Fibroblast of lung (primary cell): ENCODE measurements around the gene IL17C. TPM values are rescaled to one million over a fixed set of nuclear protein-coding genes. Genes with fewer than 3 reads are reported as not detected.

Source experiments
- DNase-seq, 2 donors: peaks; one replicate each; pipeline versions ENCODE4 v3.0.0 to v3.0.0-alpha.2; 2010; ENCODE audit warnings: low read depth in 2 of 2
- H2AFZ ChIP-seq: 2 replicates; pipeline ENCODE4 v1.5.1; 2012; ENCODE audit warnings: low read length, control low read depth, inconsistent platforms
- H3K27ac ChIP-seq: 2 replicates; pipeline ENCODE4 v1.5.1; 2011; ENCODE audit warnings: low read length, control low read depth; ENCODE audit not compliant: insufficient read depth
- H3K27me3 ChIP-seq: 2 replicates; pipeline ENCODE4 v1.5.1; 2011; ENCODE audit warnings: mild to moderate bottlenecking, low read length; ENCODE audit not compliant: control insufficient read depth, insufficient read depth
- H3K36me3 ChIP-seq: 2 replicates; pipeline ENCODE4 v1.5.1; 2011; ENCODE audit warnings: low read length; ENCODE audit not compliant: control insufficient read depth, insufficient read depth
- H3K4me1 ChIP-seq: 2 replicates; pipeline ENCODE4 v1.5.1; 2011; ENCODE audit warnings: low read length; ENCODE audit not compliant: control insufficient read depth, insufficient read depth; ENCODE audit errors: extremely low read depth
- H3K4me2 ChIP-seq: 2 replicates; pipeline ENCODE4 v1.5.1; 2011; ENCODE audit warnings: low read length, control low read depth; ENCODE audit not compliant: insufficient read depth; ENCODE audit errors: extremely low read depth
- H3K4me3 ChIP-seq, 4 experiments: fragments of 200-600 bp in 1 of 4; sonication (generic) in 1 of 4; replicated peaks in 1 of 4; 2 replicates each; pipeline ENCODE4 v1.5.1; 2011 to 2016; ENCODE audit warnings: low read length in 4 of 4, low read depth in 3 of 4, mild to moderate bottlenecking in 3 of 4, control low read depth in 2 of 4, inconsistent platforms in 1 of 4, mixed read lengths in 1 of 4; ENCODE audit not compliant: insufficient read depth in 1 of 4; ENCODE audit errors: control extremely low read depth in 1 of 4
- H3K79me2 ChIP-seq: 2 replicates; pipeline ENCODE4 v1.5.1; 2012; ENCODE audit warnings: mild to moderate bottlenecking, low read length, inconsistent platforms; ENCODE audit not compliant: control insufficient read depth, insufficient read depth
- H3K9ac ChIP-seq: 2 replicates; pipeline ENCODE4 v1.5.1; 2011; ENCODE audit warnings: mild to moderate bottlenecking, low read length, control low read depth; ENCODE audit not compliant: insufficient read depth
- H3K9me3 ChIP-seq: 2 replicates; pipeline ENCODE4 v1.5.1; 2012; ENCODE audit warnings: low read depth, low read length; ENCODE audit not compliant: control insufficient read depth, insufficient read depth
- H4K20me1 ChIP-seq: 2 replicates; pipeline ENCODE4 v1.5.1; 2011; ENCODE audit warnings: low read length; ENCODE audit not compliant: control insufficient read depth, insufficient read depth; ENCODE audit errors: extremely low read depth
- EZH2 ChIP-seq: IDR thresholded peaks from 2 replicates; pipeline ENCODE4 v1.5.1; 2012; ENCODE audit warnings: low read length, control low read depth, mild to moderate bottlenecking; ENCODE audit errors: missing control alignments
- polyA plus RNA-seq, 2 donors: library from polyadenylated mRNA; depleted of rRNA in 1 of 2; stranded (reverse) in 1 of 2; unstranded in 1 of 2; fragments of >200 nt; gene quantifications; 2 replicates each; pipeline ENCODE4 v1.2.1, GENCODE V29; 2011 to 2012; ENCODE audit warnings: missing spikeins in 1 of 2
- total RNA-seq: library from RNA; depleted of rRNA; stranded (reverse); fragments of >200 nt; gene quantifications from 2 replicates; pipeline ENCODE4 v1.2.1, GENCODE V29; 2014
- TF ChIP-seq, protein P1 (sequence below), 2 donors: IDR thresholded peaks in 1 of 2; conservative IDR thresholded peaks in 1 of 2; 1 replicate in 1 of 2; 2 replicates in 1 of 2; pipeline ENCODE4 v1.5.1; 2011 to 2012; ENCODE audit warnings: low read length in 2 of 2, control low read depth in 1 of 2, inconsistent platforms in 1 of 2, low read depth in 1 of 2, mild to moderate bottlenecking in 1 of 2

IL17C gene
- total and polyA plus RNA-seq, 2 donors (not counting 1 experiment from before 2014, with no cell fraction given): not detected

DNA sequence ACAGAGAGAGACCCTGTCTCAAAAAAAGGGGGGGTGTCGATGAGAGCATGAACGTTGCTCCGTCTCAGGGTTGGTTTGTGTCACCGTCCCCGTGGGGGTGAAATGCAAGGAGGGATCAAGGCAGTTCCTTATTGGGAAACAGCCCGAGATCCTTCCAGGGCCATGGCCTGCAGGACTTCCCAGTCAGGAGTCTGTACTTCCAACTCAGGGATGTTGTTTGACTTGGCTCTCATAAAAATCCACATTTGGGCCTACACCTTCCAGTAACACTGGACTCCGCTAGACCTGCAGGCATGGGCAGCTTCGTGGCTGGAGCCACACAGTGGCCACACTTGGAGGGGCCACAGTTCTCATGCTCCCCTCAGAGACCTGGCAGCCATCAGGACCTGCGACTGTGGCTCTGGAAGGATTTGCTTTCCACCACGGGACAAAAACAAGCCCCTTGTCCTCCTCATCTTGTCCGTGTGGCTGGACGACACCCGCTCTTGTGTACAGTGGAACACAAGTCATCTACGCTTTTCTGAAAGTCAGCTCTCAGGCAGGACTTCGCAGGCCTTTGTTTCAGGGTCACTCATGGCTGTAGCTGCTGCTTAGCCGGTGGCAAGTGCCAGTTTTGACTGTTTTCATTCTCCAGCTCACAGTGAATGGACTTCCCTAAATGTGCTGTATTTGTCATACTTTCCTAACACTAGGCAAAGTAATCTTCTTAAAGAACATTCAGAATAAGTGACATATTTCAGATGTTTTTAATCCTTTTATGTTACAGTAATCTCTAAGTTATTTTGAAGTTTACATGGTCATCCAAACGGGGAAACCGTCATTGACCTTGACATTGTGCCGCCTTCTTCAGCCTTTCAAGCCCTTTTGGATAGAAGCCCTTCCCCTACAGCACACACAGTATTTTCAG is 24.2 kb upstream of the IL17C start:
- peaks cover 8% of the 10 kb centered on the region for H3K36me3 ChIP-seq
- no peaks in the 10 kb centered on the region for H3K27me3 ChIP-seq
- peaks cover 2% of the 10 kb centered on the region for H3K79me2 ChIP-seq
- no peak overlapping the region for H3K4me3 ChIP-seq
- DNase-seq: peak in 1 of 2 donors; percentile 28
- no peaks in the 10 kb centered on the region for H4K20me1 ChIP-seq
- no peak overlapping the region for H3K27ac ChIP-seq
- no peak for TF ChIP-seq EZH2
- TF ChIP-seq, protein P1, sequence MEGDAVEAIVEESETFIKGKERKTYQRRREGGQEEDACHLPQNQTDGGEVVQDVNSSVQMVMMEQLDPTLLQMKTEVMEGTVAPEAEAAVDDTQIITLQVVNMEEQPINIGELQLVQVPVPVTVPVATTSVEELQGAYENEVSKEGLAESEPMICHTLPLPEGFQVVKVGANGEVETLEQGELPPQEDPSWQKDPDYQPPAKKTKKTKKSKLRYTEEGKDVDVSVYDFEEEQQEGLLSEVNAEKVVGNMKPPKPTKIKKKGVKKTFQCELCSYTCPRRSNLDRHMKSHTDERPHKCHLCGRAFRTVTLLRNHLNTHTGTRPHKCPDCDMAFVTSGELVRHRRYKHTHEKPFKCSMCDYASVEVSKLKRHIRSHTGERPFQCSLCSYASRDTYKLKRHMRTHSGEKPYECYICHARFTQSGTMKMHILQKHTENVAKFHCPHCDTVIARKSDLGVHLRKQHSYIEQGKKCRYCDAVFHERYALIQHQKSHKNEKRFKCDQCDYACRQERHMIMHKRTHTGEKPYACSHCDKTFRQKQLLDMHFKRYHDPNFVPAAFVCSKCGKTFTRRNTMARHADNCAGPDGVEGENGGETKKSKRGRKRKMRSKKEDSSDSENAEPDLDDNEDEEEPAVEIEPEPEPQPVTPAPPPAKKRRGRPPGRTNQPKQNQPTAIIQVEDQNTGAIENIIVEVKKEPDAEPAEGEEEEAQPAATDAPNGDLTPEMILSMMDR (conservative IDR thresholded peaks at IDR 0.05 in 1 of 2, IDR thresholded peaks at IDR 0.05 in 1 of 2; ENCODE audit: low read depth in 1 of 2, low read length in 2 of 2): no peak
- peaks cover 3% of the 10 kb centered on the region for H3K4me1 ChIP-seq
- no peaks in the 10 kb centered on the region for H3K9me3 ChIP-seq
- H3K9ac ChIP-seq: no peak overlapping the region
- H3K4me2 ChIP-seq: no peak overlapping the region
- H2AFZ ChIP-seq: no peak overlapping the region

DNA sequence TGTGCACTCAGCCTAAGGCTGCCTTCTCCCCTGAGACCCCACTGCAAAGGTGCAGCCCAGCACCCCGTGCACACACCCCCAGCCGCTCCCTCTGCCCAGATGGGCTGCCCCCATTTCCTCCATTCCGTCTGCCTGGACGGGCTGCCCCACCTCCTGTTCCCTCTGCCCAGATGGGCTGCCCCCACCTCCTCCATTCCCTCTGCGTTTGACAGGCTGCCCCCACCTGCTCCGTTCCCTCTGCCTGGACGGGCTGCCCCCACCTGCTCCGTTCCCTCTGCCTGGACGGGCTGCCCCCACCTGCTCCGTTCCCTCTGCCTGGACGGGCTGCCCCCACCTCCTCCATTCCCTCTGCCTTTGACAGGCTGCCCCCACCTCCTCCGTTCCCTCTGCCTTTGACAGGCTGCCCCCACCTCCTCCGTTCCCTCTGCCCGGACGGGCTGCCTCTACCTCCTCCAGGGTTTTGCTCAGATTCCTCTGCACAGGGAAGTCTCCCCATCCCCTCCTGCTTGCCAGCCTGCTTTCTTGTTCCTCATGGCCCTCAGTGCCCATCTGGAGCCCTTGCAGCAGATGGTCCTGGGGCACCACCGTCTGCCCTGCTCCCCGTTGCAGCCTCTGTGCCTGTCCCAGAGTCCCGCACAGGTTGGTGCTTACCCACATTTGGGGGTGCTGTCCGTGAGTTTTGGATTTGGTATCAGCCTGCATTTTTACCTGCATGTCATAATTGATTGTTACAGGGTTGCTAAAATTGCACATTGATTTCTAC is 23.4 kb upstream of the IL17C start:
- Histone ChIP-seq H3K9me3 (no peaks in the 10 kb centered on the region), H3K4me2 (no peak overlapping the region), H3K9ac (no peak overlapping the region), H3K4me3 (no peak overlapping the region), H3K27ac (no peak overlapping the region), H3K36me3 (peaks cover 10% of the 10 kb centered on the region), H4K20me1 (no peaks in the 10 kb centered on the region), H3K79me2 (peaks cover 2% of the 10 kb centered on the region), H2AFZ (no peak overlapping the region), H3K4me1 (peaks cover 3% of the 10 kb centered on the region), H3K27me3 (no peaks in the 10 kb centered on the region)
- no peak for DNase-seq
- TF ChIP-seq EZH2: no peak
- TF ChIP-seq, protein P1 (conservative IDR thresholded peaks at IDR 0.05 in 1 of 2, IDR thresholded peaks at IDR 0.05 in 1 of 2; ENCODE audit: low read depth in 1 of 2, low read length in 2 of 2): no peak

DNA sequence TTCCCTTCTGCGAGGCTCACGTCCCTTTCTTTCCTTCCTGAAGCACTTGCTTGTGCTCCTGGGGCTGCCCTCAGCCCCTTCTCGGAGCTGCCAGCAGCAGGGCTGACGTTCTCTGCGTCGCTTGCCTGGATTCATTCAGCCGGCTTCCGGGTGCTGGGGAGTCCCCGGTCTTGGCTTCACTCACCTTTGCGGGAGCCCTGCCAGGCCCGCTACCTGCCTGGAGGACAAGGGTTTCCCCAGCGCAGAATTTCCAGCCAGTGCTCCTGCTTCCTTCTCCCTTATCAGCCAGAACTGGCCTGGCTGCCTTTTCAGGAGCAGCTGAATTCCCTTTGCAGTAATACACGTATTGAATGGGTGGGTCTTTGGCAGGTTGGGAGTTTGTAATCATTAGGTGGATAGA is 22.1 kb upstream of the IL17C start:
- TF ChIP-seq, protein P1 (conservative IDR thresholded peaks at IDR 0.05 in 1 of 2, IDR thresholded peaks at IDR 0.05 in 1 of 2; ENCODE audit: low read depth in 1 of 2, low read length in 2 of 2): no peak
- TF ChIP-seq EZH2: no peak
- peaks cover 3% of the 10 kb centered on the region for H3K36me3 ChIP-seq

More for the DNA sequence above, 22.1 kb upstream of the IL17C start:
- H3K9me3 ChIP-seq: no peaks in the 10 kb centered on the region
- DNase-seq: no peak
- H2AFZ ChIP-seq: no peak overlapping the region
- H3K27ac ChIP-seq: no peak overlapping the region
- H4K20me1 ChIP-seq: no peaks in the 10 kb centered on the region
- H3K9ac ChIP-seq: no peak overlapping the region
- no peaks in the 10 kb centered on the region for H3K27me3 ChIP-seq
- H3K4me2 ChIP-seq: no peak overlapping the region
- peaks cover 2% of the 10 kb centered on the region for H3K79me2 ChIP-seq
- no peak overlapping the region for H3K4me3 ChIP-seq
- peaks cover 3% of the 10 kb centered on the region for H3K4me1 ChIP-seq
